Measurements from ENCODE around the gene KLHDC9.
"Not testable (repeated sequence)": the region's sequence is repeated elsewhere in the genome, so short reads cannot be mapped to it uniquely, and the experiment has no call there.

KLHDC9 gene

DNA sequence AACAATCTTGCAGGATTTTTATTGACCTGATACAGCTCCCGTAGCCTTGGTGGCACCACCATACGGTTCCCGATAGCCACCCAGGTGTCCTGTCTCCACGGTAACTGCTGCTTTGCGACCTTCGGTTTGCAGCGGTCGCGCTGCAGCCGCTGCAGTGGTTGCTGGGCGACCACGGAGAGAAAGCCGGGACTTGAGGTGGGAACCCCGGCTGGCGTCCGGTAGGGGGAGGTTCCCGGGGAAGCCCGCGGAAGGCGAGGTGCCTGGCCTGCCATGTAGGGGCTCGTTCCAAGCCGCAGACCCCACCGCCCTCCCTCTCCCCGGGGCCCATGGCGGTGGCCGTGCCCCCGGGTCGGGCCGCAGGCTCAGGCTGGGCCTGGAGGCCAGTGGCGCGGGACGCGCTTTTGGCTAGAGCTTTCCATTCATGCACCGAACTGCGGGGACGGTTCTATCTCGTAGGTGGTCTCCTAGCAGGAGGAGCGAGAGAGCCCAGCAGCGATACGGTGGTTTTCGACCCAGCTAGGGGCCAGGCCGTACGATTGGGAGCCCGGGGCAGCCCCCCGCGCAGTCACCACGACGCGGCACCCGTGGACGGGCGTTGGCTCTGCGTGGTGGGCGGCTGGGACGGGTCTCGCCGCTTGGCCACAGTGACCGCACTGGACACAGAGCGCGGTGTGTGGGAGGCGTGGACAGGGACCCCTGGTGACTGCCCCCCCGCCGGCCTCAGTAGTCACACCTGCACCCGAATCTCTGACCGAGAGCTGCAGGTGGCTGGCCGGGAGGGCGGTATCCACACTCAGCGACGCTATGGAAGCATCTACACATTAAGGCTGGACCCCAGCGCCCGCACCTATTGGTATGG is at the start of gene KLHDC9:
TSS of gene KLHDC9 (plus strand) at position 152 of the 859 bp plus-strand sequence. CDS start at position 327, 175 bp downstream.
- DNase-seq = no peak

GRCh38 chr1:161048949-161049722 is 49.0 kb upstream of the KLHDC9 start:
- no peak for DNase-seq

DNA sequence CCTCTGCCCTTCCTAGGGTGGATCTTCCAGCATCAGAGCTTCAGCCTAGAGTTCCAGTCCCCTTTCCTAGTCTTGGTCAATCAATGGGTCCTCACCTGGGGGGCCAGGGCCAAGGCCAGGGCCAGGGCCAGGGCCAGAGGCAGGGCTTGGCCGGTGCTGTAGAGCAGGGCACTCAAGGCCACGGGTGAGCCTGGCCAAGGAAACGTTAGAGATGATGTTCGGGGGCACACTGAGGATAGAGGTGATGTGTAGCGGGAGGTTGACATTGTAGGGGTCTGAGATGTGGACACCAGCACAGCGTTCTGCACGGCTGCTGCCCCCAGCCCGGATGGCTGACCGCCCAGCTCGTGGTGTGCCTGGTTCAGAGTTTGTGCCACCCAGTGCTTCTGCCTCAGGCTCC is 46.9 kb upstream of the KLHDC9 start:
- DNase-seq = no peak

GRCh38 chr1:161052899-161053298 is 45.3 kb upstream of the KLHDC9 start:
- DNase-seq = no peak

GRCh38 chr1:161054232-161054631 is 43.9 kb upstream of the KLHDC9 start:
- DNase-seq = no peak

GRCh38 chr1:161054805-161055204 is 43.4 kb upstream of the KLHDC9 start:
- DNase-seq = peak in 1 of 2 donors; percentile 36

- no peak for DNase-seq
Observed at GRCh38 chr1:161059293-161059692, 38.9 kb upstream of the KLHDC9 start.

DNA sequence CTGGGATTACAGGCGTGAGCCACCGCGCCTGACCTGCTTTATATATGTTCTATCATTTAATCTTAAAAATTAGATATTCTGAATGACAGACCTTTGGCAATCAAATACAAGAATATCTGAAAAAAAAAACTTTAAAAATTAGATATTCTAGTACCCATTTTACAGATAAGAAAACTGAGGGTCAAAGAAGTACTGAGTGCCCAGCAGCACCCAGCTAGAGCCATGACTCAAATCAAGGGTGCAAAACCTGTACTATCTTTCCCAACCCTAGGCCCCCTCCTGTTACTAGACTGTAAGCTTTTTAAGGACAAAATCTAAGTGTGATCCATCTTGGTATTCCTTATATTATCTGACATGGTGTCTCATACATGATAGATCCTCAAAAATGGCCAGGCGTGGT is 36.7 kb upstream of the KLHDC9 start:
- DNase-seq = no peak

- not testable (repeated sequence) for DNase-seq
Observed at GRCh38 chr1:161063936-161064335, 34.2 kb upstream of the KLHDC9 start.

GRCh38 chr1:161065681-161066080 is 32.5 kb upstream of the KLHDC9 start:
- DNase-seq = not testable (repeated sequence)

GRCh38 chr1:161066694-161067093 is 31.5 kb upstream of the KLHDC9 start:
- no peak for DNase-seq

- DNase-seq = peak; percentile 92 to 94
Observed at GRCh38 chr1:161068306-161069234, 29.6 kb upstream of the KLHDC9 start.

DNA sequence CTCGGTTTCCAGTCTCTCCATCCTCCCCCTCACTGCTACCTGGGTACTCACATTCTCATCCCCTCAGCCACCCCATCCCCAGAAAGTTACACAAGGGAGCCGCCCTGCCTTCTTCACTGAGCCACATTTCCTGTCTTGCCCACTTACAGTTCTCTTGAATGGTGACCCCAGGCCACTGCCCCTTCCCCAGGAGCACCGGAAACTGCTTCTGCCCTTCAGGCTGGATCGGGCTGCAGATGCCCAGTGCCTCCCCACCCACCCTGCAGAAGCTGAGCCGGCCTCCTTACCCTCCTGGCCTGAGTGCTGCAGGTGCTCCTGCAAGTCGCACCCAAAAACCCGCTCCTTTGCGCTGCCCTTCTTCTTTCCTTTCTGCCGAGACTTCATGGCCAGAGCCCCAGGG is 28.9 kb upstream of the KLHDC9 start:
- DNase-seq = no peak

- peak; percentile 70 to 84 for DNase-seq
Observed at GRCh38 chr1:161069731-161070270, 28.4 kb upstream of the KLHDC9 start, which contains the start of gene ARHGAP30. Gene ARHGAP30, minus strand, starts transcription at chr1:161069891. Its CDS starts 267 bp downstream, at chr1:161069624.

- DNase-seq = no peak
Observed at GRCh38 chr1:161070761-161071160, 27.4 kb upstream of the KLHDC9 start.

GRCh38 chr1:161071886-161072371 is 26.2 kb upstream of the KLHDC9 start:
- DNase-seq = peak; percentile 58 to 76

DNA sequence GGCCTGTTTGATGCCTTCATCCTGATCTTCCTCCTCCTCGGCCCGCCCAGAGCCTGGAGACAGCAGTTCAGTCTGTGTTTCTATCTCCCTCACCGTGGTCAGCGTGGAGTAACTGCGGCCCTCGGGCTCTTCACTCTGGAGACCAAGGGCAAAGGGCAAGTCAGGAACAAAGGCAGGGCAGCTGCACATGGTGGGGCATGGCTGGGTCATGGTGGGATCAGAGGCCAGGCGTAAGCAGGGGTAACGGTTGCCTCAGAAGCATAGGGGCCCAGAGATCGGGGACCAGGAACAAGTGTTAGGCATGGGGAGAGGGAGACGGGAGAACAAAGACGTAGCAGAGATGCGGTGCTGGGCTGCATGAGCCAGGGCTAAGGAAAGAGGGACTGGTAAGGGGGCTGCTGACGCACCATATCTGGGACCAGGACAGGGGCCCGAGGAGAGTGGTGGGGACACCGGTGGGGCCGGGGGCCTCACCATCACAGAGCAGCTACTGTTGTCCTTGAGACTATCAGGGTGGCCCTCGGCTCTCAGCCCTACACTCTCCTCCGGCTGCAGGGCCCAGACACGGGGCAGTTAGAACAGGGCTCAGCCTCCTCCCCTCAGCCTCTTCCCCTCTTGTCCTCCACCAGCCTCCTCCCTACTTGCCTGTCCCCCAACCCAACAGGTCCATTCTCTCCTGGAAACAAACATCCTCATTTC is 25.3 kb upstream of the KLHDC9 start:
- DNase-seq = no peak

- no peak for DNase-seq
Observed at GRCh38 chr1:161073474-161074121, 24.6 kb upstream of the KLHDC9 start.

DNA sequence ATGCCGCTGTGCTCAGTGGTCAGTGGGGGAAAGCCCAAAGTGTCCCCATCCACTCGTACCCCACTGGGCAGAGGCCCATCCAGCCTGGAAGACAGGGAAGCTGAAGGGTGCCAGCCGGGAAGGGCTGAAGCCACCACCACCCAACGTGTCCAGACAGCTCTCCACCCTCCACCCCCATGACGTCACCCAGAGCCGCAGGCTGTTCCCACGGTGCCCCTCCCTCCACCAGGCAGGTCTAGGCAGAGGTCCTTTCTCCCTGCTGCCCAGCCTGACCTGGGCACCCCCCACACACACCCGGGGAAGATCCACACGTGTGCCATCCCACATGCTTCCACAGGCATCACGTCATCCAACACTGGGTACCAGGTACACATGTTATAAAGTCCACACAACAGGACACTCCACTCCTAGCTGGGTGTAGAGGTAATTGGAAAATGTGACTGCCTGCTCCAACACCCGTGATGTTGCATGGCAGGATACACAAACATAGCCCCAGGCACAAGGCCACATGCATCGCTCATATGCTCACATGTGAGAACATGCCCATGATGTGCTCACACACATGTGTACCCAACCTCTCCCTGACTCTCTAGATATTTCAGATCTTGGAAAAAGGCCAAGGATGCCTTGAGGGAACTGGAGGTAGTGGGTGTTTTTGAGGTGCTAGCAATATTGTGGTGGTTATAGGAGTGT is 23.3 kb upstream of the KLHDC9 start:
- no peak for DNase-seq

GRCh38 chr1:161076410-161076809 is 21.8 kb upstream of the KLHDC9 start:
- DNase-seq = no peak

All from inflammatory macrophage treated with lipopolysaccharide for 1 hour (primary cell).